GM18951 (cell line): ENCODE data around the gene SPON2.
"Not testable (repeated sequence)": the region's sequence is repeated elsewhere in the genome, so short reads cannot be mapped to it uniquely, and the experiment has no call there.

Experiments used
- POLR2A ChIP-seq: IDR thresholded peaks from 4 replicates; pipeline ENCODE4 v1.6.1; 2011; ENCODE audit warnings: mild to moderate bottlenecking; ENCODE audit not compliant: insufficient read length, insufficient read depth; ENCODE audit errors: extremely low read depth
- in situ Hi-C: fragments of 300-500 bp; cut with MboI; formaldehyde crosslinking; loops from one replicate; pipeline ENCODE4 v1.12.0; 2022; ENCODE audit warnings: low sequenced_read_pairs, mixed read lengths, inconsistent platforms; ENCODE audit not compliant: unreplicated experiment

The SPON2 gene

DNA sequence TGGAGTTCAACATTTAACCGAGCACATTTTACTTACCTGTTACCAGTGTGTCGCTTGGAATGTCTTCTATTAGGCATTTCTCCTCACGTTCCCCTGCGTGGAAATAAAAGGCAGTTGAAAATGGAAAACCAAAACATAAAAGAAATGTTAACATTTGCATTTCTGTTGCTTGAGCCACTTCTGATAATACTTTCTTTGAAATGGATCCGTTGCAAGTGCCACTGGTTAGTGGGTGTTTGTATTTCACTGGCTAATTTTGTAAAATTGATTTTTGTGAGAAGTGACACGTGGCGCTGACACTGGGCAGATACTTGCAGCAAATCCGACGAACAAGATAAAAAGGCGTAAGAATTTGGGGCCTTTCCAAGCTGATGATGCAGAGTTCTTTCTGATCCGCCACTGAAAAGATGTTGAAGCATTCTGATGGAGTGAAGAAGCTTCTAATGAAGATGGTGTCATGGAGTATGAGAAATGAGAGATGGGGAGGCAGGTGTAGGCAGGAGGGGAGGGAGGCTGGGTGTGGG, 18.8 kb downstream of the SPON2 start:
- in situ Hi-C loops, result no loop called here
- no peak for TF ChIP-seq POLR2A

DNA sequence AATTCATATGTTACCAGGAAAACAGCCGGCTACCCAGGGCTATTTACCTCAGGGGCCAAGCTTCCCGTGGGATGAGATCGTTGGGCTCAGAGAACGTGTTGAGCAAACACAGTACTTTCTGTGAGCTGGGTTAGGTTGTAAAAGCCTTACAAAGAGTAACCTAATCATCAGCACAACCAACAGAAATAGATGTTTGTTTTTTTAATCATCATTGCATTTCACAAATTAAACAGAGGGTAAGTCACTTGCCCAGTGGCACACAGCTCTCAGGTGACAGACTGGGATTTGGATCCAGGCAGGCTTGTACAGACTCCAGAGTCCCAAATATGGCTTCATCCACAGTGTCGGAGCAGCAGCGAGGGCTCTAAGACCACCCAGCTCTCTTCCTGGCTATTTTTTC, 20.1 kb downstream of the SPON2 start:
- TF ChIP-seq POLR2A, result no peak
- in situ Hi-C loops, result no loop called here

DNA sequence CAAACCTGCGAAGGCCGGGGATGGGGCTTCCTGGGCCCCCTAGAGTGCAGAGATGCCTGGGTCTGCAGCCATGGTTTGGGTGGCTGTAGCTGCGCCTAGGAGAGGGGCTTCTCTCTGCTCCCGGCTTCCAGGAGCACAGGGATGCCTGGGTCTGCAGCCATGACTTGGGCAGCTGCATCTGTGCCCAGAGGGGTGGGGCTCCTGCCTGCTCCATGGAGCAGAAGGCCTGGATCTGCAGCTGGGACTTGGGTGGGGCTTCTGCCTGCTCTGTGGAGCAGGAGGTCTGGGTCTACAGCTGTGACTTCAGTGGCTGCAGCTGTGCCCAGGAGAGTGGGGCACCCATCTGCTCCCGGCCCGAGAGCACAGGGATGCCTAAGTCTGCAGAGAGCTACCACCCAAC, 20.8 kb downstream of the SPON2 start:
- TF ChIP-seq POLR2A, result no peak
- in situ Hi-C loops, result no loop called here

DNA sequence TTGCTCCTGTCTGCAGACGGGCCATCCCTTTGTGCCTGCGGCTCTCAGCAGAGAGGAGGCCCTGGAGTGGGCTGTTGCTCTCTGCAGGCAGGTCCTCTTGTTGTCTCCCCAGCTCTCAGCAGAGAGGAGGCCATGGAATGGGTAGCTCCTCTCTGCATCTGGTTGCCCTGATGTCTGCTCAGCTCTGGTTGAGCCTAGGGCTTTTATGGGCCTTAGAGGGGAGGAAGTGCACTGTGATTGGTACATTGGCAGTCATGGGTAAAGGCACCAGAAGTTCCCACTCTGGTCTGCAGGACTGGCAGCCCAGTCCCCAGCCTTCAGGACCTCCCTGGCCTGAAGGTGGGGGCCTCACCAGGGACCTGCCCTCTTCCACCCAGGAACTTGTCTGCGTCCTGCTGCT, 21.5 kb downstream of the SPON2 start:
- no peak for TF ChIP-seq POLR2A
- in situ Hi-C loops, result no loop called here

DNA sequence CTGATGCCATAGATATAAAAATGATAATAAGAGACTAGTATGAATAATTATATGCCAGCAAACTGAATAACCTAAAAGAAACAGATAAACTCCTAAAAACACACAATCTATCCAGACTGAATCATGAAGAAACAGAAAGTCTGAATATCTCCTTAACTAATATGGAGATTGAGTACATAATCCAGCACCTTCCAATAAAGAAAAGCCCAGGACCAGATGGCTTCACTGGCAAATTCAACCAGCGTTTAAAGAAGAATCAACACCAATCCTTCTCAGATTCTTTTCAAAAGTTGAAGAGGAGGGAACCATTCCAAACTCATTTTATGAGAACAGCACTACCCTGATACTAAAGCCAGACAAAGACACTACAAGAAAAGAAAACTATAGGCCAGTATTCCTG, 32.5 kb downstream of the SPON2 start:
- no peak for TF ChIP-seq POLR2A
- in situ Hi-C loops, result loop anchor here (10.0 kb wide), 1 partner anchor 215 kb away; no protein-coding TSS in a partner anchor

DNA sequence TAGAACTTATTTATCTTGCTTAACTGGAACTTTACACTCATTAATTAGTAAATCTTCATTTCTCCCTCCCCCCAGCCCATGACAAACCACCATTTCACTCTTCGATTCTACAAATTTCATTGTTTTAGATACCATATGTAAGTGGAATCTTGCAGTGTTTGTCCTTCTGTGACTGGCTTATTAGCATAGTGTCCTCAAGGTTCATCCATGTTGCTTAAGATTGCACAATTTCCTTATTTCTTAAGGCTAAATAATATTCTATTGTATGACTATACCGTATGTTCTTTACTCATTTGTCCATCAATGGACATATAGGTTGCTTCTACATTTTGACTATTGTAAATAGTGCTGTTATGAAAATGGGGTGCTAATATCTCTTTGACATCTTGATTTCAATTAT, 34.5 kb downstream of the SPON2 start:
- in situ Hi-C loops, result loop anchor here (10.0 kb wide), 1 partner anchor 217 kb away; no protein-coding TSS in a partner anchor
- no peak for TF ChIP-seq POLR2A

DNA sequence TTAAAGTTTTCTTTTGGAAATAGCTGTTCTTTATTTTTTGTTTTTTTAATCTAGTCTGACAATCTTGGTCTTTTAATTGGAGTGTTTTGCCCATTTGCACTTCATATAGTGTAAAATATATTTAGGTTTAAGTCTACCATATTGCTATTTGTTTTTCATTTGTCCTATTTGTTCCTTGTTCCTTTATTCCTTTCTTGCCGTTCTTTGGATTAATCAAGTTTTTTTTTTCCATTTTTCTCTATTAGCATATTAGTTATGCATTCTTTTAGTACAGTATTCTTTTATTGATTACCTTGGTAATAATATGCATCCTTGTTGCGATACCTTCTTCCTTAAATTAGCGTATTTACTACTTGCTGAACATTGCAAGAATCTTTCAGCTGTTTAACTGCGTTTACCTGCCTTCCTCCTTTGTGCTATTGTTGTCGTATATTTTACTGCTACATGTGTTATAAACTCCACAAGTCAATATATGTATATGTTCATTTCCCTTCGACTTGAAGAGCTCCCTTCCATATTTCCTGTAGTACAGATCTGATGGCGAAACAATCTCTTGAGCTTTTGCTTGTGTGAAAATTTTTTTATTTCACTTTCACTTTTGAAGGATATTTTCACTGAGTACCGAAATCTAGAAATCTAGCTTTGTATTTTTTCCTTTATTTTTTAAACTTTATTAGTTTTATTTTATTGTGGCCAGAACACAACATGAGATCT, 35.2 kb downstream of the SPON2 start:
- TF ChIP-seq POLR2A, result no peak
- in situ Hi-C loops, result loop anchor here (10.0 kb wide), 1 partner anchor 218 kb away; no protein-coding TSS in a partner anchor

DNA sequence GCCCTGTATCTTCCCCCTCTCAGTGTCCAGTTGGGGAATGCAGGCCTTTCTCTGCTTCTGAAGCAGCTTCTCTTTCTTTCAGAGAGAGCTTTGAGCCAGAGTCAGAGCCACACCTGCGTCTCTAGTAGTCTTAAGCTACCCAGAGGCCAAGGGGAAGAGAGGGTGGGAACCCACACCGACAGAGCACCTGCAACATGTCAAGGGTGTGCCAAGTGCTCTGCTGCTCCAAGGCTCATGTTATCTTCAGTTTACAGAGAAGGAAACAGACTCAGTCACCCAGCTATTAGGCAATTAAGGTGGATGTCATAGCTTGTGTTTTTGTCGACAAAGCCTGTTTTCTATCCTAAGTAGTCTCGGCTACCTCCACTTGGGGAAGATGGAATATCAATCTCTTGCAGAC, 36.3 kb downstream of the SPON2 start:
- in situ Hi-C loops, result loop anchor here (10.0 kb wide), 1 partner anchor 219 kb away; no protein-coding TSS in a partner anchor

DNA sequence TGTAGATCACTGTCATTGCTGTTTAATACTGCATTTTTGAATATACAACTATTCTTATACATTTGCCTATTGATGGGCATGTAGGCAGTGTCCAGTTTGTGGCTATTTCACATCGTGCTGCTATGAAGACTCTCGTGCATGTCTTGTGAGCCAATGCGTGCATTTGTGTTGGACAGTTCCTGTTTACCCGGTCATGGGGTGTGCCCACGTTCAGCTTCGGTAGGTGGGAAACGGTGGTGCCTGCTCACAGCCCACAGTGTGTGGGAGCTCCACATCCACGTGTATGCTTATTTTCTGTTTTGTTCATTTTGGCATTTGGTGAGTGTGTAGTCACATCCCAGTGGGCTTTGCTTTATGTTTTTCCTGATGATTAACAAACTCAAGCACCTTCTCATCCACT, 39.4 kb downstream of the SPON2 start:
- in situ Hi-C loops, result loop anchor here (10.0 kb wide), 1 partner anchor 222 kb away; no protein-coding TSS in a partner anchor
- TF ChIP-seq POLR2A, result no peak

More for the DNA sequence above, 36.3 kb downstream of the SPON2 start:
- no peak for TF ChIP-seq POLR2A

DNA sequence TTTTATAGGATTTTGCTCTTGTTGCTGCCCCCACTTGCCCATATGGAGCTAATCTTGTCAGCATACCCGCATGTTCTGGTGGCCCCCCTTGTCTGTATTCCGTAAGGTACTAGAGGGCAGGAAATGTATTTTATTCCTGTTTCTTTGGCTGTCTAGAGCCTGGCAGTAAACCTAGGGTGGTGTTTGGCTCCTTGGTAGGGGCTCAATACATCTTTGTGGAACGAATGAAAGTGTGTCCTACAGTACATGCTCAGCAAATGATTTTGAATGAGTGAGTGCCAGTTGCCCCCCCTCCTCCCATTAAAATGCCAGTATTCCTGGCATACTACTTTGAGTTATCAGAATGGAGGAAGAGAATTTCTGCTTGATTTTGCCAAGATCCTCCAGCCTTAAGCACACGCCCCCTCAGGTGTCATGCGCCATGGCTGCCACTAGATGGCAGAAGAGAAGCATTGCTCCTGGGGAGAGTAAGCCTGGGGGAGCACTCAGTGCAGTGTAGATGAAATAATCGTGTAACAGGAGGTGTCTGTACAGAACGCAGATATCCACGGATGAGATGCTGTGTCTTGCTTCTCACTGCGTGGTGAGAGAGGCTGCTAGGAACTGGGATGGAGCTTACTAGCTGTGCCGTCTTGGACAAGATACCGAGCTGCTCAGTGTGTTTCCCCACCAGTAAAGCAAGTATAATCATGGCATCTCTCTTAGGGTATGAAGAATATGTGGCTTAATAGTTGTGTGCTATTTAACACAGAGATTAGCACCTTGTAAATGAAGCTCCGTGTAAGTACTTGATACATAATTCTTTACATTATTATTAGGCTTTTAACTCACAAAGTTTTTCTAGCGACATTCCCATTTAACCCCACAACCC, 41.8 kb downstream of the SPON2 start:
- no peak for TF ChIP-seq POLR2A
- in situ Hi-C loops, result loop anchor here (10.0 kb wide), 1 partner anchor 224 kb away; no protein-coding TSS in a partner anchor

DNA sequence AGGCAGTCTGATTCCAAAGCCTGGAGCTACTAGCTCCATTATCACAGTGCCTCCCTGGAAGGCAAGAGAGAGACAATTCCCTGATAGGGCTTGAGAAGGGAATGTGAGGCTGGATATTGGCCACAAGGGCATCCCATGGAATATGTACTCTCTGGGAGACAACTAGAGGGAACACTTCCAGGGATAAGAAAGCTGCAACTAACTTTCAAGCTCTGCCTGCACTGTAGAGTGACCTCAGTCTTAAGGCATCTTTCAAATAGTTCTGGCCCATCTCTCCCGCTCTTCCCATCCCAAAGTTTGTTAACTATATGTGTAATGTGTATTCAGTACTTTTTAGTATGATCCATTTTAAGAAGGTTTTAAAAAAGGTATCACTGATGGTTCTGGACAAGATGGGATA, 45.9 kb downstream of the SPON2 start:
- no peak for TF ChIP-seq POLR2A
- in situ Hi-C loops, result no loop called here

DNA sequence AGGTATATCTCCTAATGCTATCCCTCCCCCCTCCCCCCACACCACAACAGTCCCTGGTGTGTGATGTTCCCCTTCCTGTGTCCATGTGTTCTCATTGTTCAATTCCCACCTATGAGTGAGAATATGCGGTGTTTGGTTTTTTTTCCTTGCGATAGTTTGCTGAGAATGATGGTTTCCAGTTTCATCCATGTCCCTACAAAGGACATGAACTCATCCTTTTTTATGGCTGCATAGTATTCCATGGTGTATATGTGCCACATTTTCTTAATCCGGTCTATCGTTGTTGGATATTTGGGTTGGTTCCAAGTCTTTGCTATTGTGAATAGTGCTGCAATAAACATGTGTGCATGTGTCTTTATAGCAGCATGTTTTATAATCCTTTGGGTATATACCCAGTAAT, 46.9 kb downstream of the SPON2 start:
- in situ Hi-C loops, result not testable (repeated sequence)

DNA sequence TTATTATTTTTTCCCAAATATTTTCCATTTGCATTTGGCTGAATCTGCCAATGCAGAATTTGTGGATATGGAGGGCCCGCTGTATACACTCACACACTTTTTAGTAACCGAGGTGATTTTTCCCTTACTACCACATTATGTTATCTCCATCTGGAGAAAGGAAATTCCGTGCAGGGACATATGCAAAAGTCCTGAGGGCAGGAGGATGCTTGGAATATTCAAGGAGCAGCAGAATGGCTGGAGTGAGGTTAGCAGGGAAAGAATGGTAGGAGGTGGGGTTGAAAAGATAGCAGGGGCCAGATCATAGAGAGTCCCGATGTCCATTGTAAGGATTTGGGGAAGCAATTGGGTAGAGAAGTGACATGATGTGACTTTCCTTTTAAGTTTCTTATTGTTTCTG, 47.6 kb downstream of the SPON2 start:
- in situ Hi-C loops, result no loop called here
- TF ChIP-seq POLR2A, result no peak
